Ishikawa (cell line): Measurements from ENCODE around the gene MOK.

Source experiments
- CEBPB ChIP-seq: IDR thresholded peaks from 2 replicates; pipeline ENCODE4 v1.6.1; 2012
- CREB1 ChIP-seq: IDR thresholded peaks from 2 replicates; pipeline ENCODE4 v1.6.1; 2012; ENCODE audit warnings: low read depth
- RAD21 ChIP-seq: IDR thresholded peaks from 2 replicates; pipeline ENCODE4 v1.6.1; 2012; ENCODE audit warnings: low read depth
- TAF1 ChIP-seq: IDR thresholded peaks from 2 replicates; pipeline ENCODE4 v1.6.1; 2012; ENCODE audit warnings: low read depth, mild to moderate bottlenecking

- TF ChIP-seq TAF1 (no peak), CREB1 (no peak), RAD21 (no peak), CEBPB (no peak)
These were observed 15.9 kb upstream of the MOK start for GRCh38 chr14:102320671-102321455.
